Measurements from ENCODE around the gene GIMAP1. TPM values are rescaled to one million over a fixed set of nuclear protein-coding genes. Genes with fewer than 3 reads are reported as not detected.

The GIMAP1 gene
- total RNA-seq, 1 donor from 2014 or later: 12.1 TPM

DNA sequence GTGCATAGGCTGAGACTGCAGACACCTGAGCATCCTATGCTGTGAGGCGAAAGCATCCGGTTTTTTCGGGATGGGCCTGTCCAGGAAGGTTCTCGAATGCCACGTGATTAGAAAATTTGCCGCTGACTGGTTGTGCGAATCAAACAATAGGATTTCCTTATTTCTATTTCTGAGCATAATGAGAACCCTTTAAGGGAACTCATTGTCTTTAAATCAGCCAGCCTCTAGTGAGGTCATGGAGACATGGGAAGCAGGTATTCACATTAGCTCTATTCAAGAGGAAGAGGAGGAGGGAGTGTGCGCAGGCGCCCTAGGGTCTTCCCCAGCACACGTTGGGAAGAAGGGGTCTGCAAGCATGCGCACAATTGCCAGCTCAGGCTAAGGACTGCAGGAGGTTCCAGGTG, 5.6 kb downstream of the GIMAP1 start:
- no peak for DNase-seq (ENCODE audit: extremely low read depth, low read depth, low spot score)

DNA sequence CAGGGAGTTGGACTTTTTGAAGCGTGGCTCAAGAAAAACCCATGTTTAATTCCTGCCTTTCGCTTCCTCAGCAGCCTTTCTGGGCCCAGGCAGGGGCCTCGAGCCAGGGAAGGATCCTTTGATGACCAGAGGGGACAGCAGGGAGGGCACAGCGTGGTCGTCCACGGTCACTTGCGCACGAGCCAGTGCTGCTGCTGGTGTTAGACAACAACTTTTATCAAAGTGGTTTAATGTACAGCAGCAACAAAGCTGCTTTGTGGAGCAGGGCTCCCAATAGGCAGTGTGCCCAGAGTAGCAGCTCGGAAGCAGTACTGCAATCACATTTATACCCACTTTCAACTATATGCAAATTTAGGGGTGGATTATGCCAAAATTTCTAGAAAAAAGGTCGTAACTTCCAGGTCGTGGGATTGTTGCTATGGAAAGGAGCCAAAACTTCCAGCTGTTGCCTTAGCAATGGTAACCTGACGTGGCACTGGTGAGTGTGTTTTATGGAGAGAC, 6.1 kb downstream of the GIMAP1 start:
- no peak for DNase-seq (ENCODE audit: extremely low read depth, low read depth, low spot score)

DNA sequence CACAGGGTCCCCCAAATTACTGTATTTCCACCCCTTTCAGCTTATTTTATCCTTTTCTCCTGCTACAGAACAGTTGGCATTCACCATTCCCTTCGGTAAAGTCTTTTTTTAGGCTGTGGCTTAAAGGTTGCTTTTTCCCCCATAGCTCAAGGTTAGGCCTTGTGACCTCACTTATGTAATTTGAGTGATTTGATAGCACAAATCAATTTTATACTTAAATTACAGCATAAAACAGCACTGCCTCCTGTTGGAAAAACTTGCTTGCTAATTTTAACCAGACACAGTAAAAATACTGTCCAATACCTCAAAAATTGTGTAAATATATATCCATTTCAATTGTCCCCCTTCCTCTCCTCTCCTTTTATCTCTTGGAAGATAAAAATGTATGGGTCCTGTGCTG, 7.1 kb downstream of the GIMAP1 start:
- no peak for DNase-seq (ENCODE audit: extremely low read depth, low read depth, low spot score)

DNA sequence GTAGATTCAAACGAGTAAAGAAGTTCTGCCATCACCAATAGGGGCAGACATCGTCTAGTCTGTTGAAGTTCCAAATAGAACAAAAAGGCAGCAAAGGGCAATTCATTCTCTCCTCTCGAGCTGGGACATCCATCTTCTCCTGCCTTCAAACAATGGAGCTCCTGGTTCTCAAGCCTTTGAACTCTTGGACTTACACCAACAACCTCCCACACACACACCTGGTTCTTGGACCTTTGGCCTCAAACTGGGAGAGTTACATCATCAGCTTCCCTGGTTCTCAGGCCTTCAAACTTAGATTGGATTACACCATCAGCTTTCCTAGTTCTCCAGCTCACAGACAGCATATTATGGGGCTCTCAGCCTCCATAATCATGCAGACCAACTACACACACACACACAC, 11.0 kb downstream of the GIMAP1 start:
- no peak for DNase-seq (ENCODE audit: extremely low read depth, low read depth, low spot score)

DNA sequence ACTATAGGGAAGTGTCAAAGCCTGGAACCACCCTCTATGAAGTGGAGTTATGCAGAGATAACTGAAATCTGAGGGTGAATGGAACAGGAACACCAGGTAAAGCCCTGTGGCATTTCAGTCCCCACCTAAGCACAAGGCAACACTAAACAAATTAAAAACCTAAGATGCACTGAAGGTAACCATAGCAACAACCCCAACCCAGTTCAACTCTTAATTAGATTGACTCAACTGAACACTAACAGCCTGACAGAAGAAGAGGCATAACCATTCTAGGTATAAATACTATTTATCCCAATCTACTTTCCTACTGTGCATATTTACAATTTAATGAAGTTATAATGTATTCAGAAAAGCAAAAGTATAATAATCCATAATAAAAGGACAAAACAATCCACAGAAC, 11.6 kb downstream of the GIMAP1 start:
- no peak for DNase-seq (ENCODE audit: extremely low read depth, low read depth, low spot score)

DNA sequence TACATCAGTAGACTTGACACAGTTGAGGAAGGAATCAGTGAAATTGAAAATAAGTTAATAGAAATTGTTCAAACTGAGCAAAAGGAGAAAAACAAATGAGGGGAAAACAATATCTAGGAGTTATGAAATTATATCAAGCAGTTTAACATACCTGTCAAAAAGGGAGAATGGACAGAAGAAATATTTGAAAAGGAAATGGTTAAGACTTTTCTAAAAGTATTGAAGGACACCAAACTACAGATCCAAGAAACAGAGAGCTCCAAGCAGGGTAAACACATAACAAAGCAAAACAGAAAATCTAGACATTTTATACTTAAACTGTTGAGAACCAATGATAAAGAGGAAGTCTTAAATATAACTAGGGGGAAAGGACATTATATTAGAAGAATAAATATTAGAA, 12.2 kb downstream of the GIMAP1 start:
- DNase-seq (ENCODE audit: extremely low read depth, low read depth, low spot score): no peak

DNA sequence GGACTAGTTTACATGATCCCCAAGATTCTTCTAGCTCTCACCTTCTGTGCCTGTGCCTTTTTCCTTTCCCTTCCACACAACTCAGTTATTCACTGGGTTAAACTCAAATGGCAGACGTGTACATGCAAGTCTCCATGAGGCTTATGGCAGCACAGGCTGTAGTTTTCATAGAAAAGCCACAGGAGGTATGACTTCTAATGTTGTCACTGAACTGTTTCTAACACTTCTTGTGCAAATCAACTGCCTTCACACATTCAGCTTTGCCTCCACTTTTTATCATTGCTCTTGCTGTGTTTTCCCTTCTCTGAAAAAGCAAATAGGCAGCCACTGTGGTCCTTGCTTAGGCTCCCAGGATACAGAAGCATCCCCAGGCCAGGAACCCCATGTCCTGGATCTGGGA, 15.5 kb downstream of the GIMAP1 start:
- DNase-seq (ENCODE audit: extremely low read depth, low read depth, low spot score): no peak

DNA sequence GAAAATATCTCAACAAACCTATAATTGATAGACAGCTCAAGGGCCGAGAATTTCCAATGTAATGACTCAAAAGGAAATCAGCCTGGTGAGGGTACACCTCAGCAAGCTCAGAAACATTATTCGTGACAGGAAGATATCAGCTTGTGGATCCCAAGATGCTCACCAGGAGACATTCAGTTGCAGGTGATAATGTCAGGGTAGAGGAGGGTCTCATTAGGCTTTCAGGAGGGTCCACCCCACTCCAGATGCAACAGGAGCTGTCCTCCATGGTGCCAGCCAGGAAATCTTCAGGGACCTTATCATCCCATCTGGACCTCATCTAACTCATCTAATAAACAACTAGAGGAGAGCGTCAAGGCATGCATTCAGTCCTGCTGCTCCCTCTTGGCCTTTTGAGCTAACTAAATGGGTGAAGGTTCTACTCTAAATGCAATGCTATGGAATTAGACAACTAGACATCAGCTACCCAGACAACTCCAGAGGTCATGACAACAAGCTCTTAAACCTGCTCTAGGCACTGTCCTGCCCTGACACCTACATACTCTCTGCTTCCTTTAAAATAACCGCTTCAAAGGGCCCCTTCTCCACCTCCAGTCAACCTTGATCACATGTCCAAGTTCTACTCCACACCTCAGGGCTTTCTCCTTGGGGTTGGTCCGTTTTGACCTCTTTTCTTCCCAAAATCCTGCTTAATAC, 16.5 kb downstream of the GIMAP1 start:
- no peak for DNase-seq (ENCODE audit: extremely low read depth, low read depth, low spot score)

DNA sequence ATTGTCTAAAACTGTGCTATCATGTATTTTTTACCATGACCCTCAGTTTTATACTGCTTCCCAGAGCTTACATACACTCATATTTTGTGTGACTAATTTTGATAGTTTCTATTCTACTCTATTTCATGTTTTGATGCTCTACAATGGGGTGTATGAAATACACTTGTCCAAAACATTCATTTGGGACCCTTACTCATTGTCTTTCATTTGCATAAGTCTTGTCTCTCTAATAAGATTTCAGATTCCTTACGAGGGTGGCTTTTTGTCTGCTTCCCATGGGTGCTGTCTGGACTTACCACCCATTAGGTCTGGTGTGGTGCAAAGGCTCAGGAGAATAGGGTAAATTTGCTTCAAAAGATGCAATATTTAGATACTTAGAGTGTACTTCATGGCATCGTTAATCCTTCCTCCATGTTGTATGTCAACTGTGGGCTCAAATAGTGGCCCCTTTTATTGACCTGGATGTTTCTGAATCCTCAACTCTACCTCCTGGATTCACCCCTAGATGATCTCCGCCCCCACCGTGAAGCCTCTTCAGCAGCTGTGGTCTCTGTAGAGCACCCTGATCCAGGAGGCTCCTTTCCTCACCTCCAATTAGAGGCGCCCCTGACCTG, 17.2 kb downstream of the GIMAP1 start:
- DNase-seq (ENCODE audit: extremely low read depth, low read depth, low spot score): no peak

DNA sequence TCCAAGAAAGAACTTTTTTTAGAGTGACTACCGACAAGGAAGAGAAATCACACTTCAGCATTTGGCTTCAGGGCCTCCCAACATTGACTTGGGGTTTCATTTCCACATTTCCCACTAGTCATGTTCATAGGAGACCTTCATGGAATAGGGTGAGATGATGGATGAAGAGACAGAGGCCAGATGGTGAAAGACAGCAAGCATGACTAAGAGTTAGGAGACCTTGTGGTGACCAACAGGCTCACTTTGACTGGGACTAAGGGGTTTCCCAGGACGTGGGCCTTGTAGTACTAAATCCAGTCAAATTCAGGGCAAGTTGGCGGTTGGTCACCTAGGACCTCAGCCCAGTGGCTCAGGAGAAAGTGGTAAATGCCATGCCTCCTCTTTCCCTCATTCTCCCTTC, 17.8 kb downstream of the GIMAP1 start:
- DNase-seq (ENCODE audit: extremely low read depth, low read depth, low spot score): no peak

DNA sequence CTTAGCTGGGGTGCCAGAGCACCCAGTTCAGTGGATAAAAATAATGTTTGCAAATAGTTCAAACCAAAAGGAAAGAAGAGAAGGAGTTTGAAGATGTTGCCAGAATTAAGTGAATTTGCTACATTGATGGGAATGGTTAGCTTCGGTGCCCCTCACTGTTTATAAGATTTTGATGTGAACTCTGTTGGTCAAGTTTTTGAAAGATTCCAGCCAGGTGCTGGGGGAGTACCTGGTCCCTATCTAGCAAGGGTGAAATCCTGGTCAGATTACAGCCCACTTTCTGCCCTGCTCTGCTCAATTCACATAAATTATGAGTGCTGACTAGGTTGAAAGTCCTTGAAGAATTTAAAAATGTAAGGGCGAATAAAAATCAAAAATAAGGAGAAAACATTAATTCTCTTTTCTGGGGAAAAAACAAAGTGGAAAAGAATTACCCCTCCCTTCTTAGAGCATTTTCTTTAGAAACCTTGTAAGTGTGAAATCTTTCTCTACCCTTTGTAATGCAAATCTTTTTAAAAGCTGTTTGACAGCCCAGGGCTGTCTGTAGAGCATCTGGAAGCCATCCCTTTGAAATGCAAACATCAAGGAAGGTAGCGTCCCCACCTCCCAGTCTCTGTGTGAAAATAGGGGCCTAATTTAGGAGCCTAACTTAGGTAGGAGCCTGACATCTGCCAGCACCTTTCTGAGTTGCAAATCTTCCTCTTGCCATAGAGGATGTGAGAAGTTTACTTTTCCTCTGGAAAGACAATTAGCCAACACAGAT, 19.4 kb downstream of the GIMAP1 start:
- DNase-seq (ENCODE audit: extremely low read depth, low read depth, low spot score): no peak

DNA sequence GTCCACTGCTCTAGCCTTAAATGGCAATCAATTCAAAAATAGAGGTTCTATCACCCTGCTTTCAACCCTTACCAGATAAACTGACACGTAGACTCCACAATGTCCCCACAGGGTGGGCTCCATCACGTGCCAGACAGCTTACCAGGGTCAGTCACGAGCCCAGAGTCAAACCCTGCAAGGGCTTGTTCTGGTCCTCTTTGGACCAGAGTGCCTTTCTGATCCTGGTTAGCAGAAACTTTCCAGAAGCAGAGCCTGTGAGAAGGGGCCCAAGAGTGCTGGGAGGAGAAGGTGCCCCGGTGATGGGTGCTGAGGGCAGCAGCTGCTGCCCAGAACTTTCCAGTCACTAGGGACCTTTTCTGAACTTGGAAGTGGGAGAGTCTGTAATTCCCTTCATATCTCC, 20.5 kb downstream of the GIMAP1 start:
- DNase-seq (ENCODE audit: extremely low read depth, low read depth, low spot score): no peak

DNA sequence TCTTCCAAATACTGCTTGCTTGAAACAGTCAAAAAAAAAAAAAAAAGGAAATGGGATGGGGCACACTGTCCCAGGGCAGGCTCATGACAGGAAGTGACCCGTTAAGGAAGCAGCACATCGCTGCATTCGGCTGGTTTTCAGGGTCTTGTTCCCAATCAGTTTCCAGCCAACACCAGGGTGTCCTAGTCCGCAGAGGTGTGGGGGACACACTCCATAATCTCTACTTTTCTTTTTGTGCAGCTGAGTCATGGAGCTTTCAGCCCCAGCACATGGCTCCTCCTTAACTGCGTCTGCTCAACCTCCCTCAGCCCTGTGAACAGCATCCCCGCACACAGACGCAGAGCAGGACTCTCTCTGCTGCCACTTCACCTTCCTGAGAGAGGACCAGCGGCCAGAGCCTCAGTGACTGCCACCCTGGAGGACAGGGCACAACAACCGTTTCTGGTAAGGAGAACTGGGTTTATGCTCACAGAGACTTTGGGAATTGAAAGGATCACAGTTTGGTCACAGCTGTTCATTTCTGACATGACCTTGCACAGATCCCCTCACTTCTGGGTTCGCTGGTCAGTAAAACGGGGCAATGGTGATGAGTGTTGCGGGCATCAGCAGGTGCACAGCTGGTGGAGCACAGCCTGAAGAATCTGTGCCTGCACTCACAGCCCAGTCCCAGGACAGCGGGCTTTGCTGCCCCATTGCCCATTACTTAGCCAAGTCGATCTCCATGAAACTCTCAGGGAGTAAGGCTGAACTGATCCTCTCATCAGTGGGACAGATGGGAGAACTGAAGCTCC, 21.0 kb downstream of the GIMAP1 start, which contains the start of gene GIMAP5:
Gene GIMAP5, plus strand, starts transcription at position 154 of the 791 bp plus-strand sequence. CDS start 3,467 bp downstream, outside the sequence.
- DNase-seq (ENCODE audit: extremely low read depth, low read depth, low spot score): no peak

DNA sequence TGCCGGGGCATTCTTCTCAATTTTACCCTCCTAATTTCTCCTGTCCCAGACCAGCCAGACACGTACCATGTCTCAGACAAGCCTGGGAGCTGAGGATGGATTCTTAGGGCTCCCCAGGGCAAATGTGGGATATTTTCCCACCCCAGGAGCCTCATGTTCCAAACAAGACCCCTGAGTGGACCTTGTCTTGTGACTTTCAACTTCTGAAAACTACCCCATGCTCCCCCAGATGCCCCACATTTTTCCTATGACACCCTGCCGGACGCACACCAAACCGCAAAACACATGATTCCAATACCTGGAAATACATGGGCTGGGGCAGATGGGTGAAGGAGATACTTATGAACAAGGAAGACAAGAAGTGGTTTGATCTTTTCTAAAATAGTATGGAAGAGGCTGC, 21.7 kb downstream of the GIMAP1 start:
- no peak for DNase-seq (ENCODE audit: extremely low read depth, low read depth, low spot score)

DNA sequence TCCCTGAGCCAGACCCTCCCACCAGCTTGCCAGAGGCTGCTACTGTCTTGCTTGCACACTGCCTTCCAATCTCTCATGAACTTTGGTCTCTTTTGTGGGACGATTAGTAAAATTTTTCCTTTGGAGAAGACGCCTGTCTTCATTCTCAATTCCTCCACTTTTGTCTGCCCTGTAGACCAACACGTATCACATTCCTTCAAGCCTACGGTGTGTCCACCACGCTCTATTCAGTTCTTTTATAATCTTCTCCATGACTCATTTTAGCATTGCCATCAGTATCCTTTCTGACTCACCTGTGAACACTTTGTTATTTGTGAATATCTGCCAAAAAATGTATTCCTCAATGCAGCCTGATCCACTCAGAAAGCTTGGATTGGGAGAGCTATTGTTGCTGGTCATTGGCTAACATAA, 22.2 kb downstream of the GIMAP1 start:
- no peak for DNase-seq (ENCODE audit: extremely low read depth, low read depth, low spot score)

DNA sequence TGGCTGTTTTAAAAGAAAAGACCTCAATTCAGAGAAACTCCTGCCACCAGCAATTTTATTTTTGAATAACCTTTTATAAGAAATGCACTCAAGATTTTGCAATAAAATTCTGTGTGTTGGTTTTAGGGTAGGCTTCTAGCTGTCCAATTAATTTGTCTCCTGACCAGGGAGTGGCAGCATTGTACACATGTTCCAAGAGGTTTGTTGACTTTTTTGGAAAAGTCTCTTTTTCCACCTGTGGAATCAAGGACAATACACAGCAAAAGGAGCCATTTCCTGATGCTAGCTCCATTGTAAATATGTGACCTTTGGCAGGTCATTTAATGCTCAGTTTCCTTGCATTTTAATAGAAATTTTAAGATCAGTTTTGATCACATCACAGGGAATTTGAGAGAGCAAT, 22.6 kb downstream of the GIMAP1 start:
- DNase-seq (ENCODE audit: extremely low read depth, low read depth, low spot score): no peak

DNA sequence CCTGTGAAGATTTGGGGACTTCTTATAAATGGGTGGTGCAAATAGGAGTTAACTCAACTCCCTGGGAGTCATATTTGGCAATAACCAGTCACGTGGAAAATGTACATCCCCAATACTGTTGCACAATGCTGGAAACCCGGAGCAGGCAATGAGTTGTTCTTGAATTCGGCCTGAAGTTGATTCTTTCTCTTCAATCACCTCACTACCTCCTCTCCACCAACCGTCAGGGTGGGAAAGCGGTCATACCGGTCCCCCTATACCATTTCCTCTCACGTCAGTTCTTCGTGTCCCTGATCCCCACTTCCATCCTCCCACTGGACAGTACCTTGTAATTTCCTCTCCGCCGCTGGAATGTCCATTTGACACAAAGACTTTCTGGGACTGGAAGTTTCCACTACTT, 23.6 kb downstream of the GIMAP1 start:
- no peak for DNase-seq (ENCODE audit: extremely low read depth, low read depth, low spot score)

DNA sequence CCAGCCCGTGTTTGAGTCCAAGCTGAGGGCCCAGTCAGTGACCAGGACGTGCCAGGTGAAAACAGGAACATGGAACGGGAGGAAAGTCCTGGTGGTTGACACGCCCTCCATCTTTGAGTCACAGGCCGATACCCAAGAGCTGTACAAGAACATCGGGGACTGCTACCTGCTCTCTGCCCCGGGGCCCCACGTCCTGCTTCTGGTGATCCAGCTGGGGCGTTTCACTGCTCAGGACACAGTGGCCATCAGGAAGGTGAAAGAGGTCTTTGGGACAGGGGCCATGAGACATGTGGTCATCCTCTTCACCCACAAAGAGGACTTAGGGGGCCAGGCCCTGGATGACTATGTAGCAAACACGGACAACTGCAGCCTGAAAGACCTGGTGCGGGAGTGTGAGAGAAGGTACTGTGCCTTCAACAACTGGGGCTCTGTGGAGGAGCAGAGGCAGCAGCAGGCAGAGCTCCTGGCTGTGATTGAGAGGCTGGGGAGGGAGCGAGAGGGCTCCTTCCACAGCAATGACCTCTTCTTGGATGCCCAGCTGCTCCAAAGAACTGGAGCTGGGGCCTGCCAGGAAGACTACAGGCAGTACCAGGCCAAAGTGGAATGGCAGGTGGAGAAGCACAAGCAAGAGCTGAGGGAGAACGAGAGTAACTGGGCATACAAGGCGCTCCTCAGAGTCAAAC, 26.0 kb downstream of the GIMAP1 start:
- DNase-seq (ENCODE audit: extremely low read depth, low read depth, low spot score): no peak

DNA sequence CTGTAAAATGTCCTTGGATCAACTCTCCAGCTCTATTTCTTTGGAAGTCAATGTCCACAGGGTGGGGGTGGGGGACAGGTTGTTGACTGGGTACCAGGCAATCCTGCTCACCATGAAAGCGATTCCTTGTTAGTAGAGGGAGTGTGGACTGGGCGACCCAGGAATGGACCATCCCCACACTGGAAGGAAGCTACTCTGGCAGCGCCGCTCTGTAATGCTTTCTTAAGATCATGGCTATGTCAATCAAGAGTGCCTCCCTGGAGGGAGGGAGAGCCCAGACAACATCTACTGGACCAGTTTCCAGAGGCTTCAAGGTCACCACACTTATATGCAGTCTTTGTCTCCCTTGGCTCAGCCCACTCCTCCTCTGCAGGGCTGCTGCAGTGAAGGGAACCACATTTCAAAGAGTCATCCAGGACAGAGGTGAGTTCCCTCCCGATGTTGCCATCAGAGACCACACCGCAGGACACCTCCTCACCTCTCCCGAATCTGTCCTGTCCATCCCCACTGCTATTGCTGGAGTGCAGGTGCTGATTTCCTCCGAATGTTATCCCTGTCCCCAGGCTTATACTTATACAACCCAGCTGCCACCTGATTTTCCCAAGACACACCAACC, 27.7 kb downstream of the GIMAP1 start:
- no peak for DNase-seq (ENCODE audit: extremely low read depth, low read depth, low spot score)

DNA sequence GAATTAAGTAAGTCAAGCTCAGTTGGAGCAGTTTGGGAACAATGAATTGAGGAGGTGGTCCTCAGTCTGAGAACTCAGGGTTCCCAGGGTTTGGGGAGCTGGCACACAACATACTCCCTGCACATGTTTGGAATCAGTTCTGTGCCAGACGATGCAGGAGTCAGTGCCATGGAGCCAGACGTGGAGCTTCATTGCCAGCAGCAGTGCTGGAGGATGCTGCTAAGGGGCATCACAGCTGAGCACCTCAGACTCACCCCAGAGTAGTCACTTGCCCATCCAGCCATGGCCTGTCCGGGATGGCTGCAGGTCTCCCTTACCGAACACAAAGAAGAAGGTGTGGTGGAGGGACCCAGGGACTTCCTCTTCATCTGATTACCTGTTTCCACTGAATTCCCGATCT, 28.7 kb downstream of the GIMAP1 start:
- DNase-seq (ENCODE audit: extremely low read depth, low read depth, low spot score): no peak
